K562 (cell line): ENCODE measurements around the gene SP6. TPM values are rescaled to one million over a fixed set of nuclear protein-coding genes. Genes with fewer than 3 reads are reported as not detected.

Source experiments
- ATAC-seq: fragments of 200-7000 bp; cut with Tn5 transposase; 3 replicates; pipeline ENCODE4 v1.9.1; 2020; ENCODE audit warnings: moderate library complexity
- BruUV-seq: library from RNA; stranded (reverse); fragments of 400-500 nt; replicated peaks from 2 replicates; lab custom pipeline; 2021; lab: Mats Ljungman, UMichigan
- CTCF ChIA-PET: fragments of 300-600 bp; formaldehyde crosslinking; extraction: SDS; loops from one replicate; lab custom pipeline; 2021; ENCODE audit warnings: low intra/inter-chr PET ratio; lab: Yijun Ruan, JAX
- POLR2A ChIA-PET: fragments of 300-600, 350-650 bp; sonication (Branson Sonifier 250); formaldehyde crosslinking; extraction: SDS; loops from one replicate; lab custom pipeline; 2021; ENCODE audit warnings: antibody characterized with exemption, inconsistent platforms; lab: Yijun Ruan, JAX
- DNase-seq, 4 experiments: peaks; one replicate each; pipeline versions ENCODE4 v3.0.0 to v3.0.0-alpha.2; 2011 to 2018; ENCODE audit warnings: low spot score in 3 of 4, mixed read lengths in 3 of 4; ENCODE audit errors: extremely low read depth in 1 of 4
- FAIRE-seq: peaks from 2 replicates; lab custom pipeline; 2011; peaks lifted over from hg19 to GRCh38; lab: Jason Lieb, UNC
- H2AFZ ChIP-seq: 2 replicates; pipeline ENCODE4 v1.6.0; 2011; ENCODE audit warnings: low read depth, low read length, control low read depth, inconsistent platforms
- H3K27ac ChIP-seq: fragments of 200-600 bp; 3 replicates; pipeline ENCODE4 v1.8.0; 2011; ENCODE audit warnings: low read depth, mild to moderate bottlenecking, control low read depth, inconsistent platforms, low read length, moderate library complexity, mixed read lengths; ENCODE audit errors: extremely low read depth
- H3K27me3 ChIP-seq, 2 experiments: fragments of 300-600 bp in 1 of 2; 2 replicates in 1 of 2; 3 replicates in 1 of 2; pipeline versions ENCODE4 v1.6.0 to v1.8.0; 2011; ENCODE audit warnings: inconsistent platforms in 2 of 2, low read length in 2 of 2, mild to moderate bottlenecking in 1 of 2, mixed read lengths in 1 of 2, moderate library complexity in 1 of 2; ENCODE audit not compliant: control insufficient read depth in 2 of 2, insufficient read depth in 2 of 2
- H3K36me3 ChIP-seq: fragments of 300-600 bp; 3 replicates; pipeline ENCODE4 v1.8.0; 2011; ENCODE audit warnings: mild to moderate bottlenecking, low read length, inconsistent platforms; ENCODE audit not compliant: control insufficient read depth, insufficient read depth
- H3K4me1 ChIP-seq, 2 experiments: fragments of 200-600 bp in 1 of 2; replicated peaks in 1 of 2; 2 replicates in 1 of 2; 3 replicates in 1 of 2; pipeline versions ENCODE4 v1.5.1 to v1.8.0; 2011; ENCODE audit warnings: inconsistent platforms in 2 of 2, low read length in 2 of 2, mild to moderate bottlenecking in 1 of 2, mixed read lengths in 1 of 2, moderate library complexity in 1 of 2; ENCODE audit not compliant: control insufficient read depth in 2 of 2, insufficient read depth in 2 of 2
- H3K4me2 ChIP-seq: 2 replicates; pipeline ENCODE4 v1.6.1; 2011; ENCODE audit warnings: low read length, control low read depth, inconsistent platforms, mixed read lengths; ENCODE audit not compliant: insufficient read depth
- H3K4me3 ChIP-seq: fragments of 200-600 bp; sonication (generic), shearing (Covaris generic); 2 replicates; pipeline ENCODE4 v1.5.1; 2016; ENCODE audit warnings: control low read depth, inconsistent platforms
- H3K79me2 ChIP-seq: fragments of 200-600 bp; 3 replicates; pipeline ENCODE4 v1.8.0; 2011; ENCODE audit warnings: low read length, inconsistent platforms; ENCODE audit not compliant: control insufficient read depth, insufficient read depth
- H3K9ac ChIP-seq, 2 experiments: 2 replicates each; pipeline versions ENCODE4 v1.6.0 to v1.6.1; 2011; ENCODE audit warnings: low read depth in 2 of 2, low read length in 2 of 2, control low read depth in 1 of 2, inconsistent platforms in 1 of 2, mild to moderate bottlenecking in 1 of 2, mixed read lengths in 1 of 2; ENCODE audit not compliant: insufficient read depth in 1 of 2
- H3K9me1 ChIP-seq: one replicate; pipeline ENCODE4 v1.6.0; 2011; ENCODE audit warnings: inconsistent platforms, mild to moderate bottlenecking, low read length, moderate library complexity; ENCODE audit not compliant: control insufficient read depth, insufficient read depth
- H3K9me3 ChIP-seq: replicated peaks from 2 replicates; pipeline ENCODE4 v1.5.1; 2011; ENCODE audit warnings: low read depth, low read length, inconsistent platforms; ENCODE audit not compliant: control insufficient read depth, insufficient read depth
- H4K20me1 ChIP-seq: replicated peaks from 2 replicates; pipeline ENCODE4 v1.6.1; 2011; ENCODE audit warnings: low read length, inconsistent platforms, mixed read lengths; ENCODE audit not compliant: control insufficient read depth, insufficient read depth
- ATF7 ChIP-seq: fragments of 450-650 bp; IDR thresholded peaks from 2 replicates; pipeline ENCODE4 v1.7.1; 2014; ENCODE audit warnings: mild to moderate bottlenecking, moderate library complexity
- CAMTA2 ChIP-seq: fragments of 250-450 bp; sonication (Bioruptor Pico); conservative IDR thresholded peaks from 2 replicates; pipeline ENCODE4 v1.5.1; 2022
- CHD2 ChIP-seq: IDR thresholded peaks from 2 replicates; pipeline ENCODE4 v1.6.1; 2011; ENCODE audit warnings: low read depth, low read length
- CXXC5 ChIP-seq: fragments of 250-450 bp; sonication (Bioruptor Pico); IDR thresholded peaks from 2 replicates; pipeline ENCODE4 v1.8.0; 2022; ENCODE audit warnings: inconsistent platforms, mild to moderate bottlenecking, moderate library complexity
- EGR1 ChIP-seq: fragments of 450-650 bp; conservative IDR thresholded peaks from 2 replicates; pipeline ENCODE4 v1.6.1; 2017; ENCODE audit warnings: mild to moderate bottlenecking
- KDM1A ChIP-seq, 2 experiments: fragments of 450-650 bp; IDR thresholded peaks; 2 replicates each; pipeline ENCODE4 v1.6.1; 2016; ENCODE audit warnings: mild to moderate bottlenecking in 2 of 2
- MTA3 ChIP-seq: fragments of 450-650 bp; formaldehyde crosslinking; IDR thresholded peaks from 2 replicates; pipeline ENCODE4 v1.6.1; 2017; ENCODE audit warnings: mild to moderate bottlenecking, borderline replicate concordance
- MYBL2 ChIP-seq, 2 experiments: fragments of 450-650 bp in 1 of 2; sonication (generic) in 1 of 2; formaldehyde crosslinking in 1 of 2; IDR thresholded peaks; 2 replicates each; pipeline versions ENCODE4 v1.6.1 to v1.8.1; 2017 to 2022; ENCODE audit warnings: borderline replicate concordance in 1 of 2, inconsistent platforms in 1 of 2, low read depth in 1 of 2, mild to moderate bottlenecking in 1 of 2, missing genetic modification reagents in 1 of 2, moderate library complexity in 1 of 2
- OTX1 ChIP-seq: fragments of 450-650 bp; formaldehyde crosslinking; IDR thresholded peaks from 2 replicates; pipeline ENCODE4 v1.4.0; 2022; ENCODE audit warnings: mild to moderate bottlenecking
- POLR2H ChIP-seq: IDR thresholded peaks from 2 replicates; pipeline ENCODE4 v1.6.1; 2016; ENCODE audit warnings: missing genetic modification characterization, low read depth, mild to moderate bottlenecking, control low read depth, missing compliant biosample characterization, moderate library complexity
- PTRF ChIP-seq: fragments of 450-650 bp; IDR thresholded peaks from 2 replicates; pipeline ENCODE4 v1.6.1; 2016; ENCODE audit warnings: mild to moderate bottlenecking, missing genetic modification characterization, missing compliant biosample characterization
- RBM17 ChIP-seq: fragments of 200-400 bp; formaldehyde crosslinking; IDR thresholded peaks from 2 replicates; pipeline ENCODE4 v1.6.1; 2017; ENCODE audit warnings: low read depth, mild to moderate bottlenecking, low read length, borderline replicate concordance
- SNRNP70 ChIP-seq: fragments of 200-400 bp; formaldehyde crosslinking; optimal IDR thresholded peaks from 2 replicates; pipeline ENCODE3; 2017; ENCODE audit warnings: low read depth, low read length
- TBL1XR1 ChIP-seq, 2 experiments: IDR thresholded peaks; 2 replicates each; pipeline ENCODE4 v1.6.1; 2012; ENCODE audit warnings: improper control_type of control experiment in 2 of 2, low read length in 2 of 2, mild to moderate bottlenecking in 1 of 2
- UBTF ChIP-seq, 2 experiments: IDR thresholded peaks; 2 replicates each; pipeline ENCODE4 v1.6.1; 2012; ENCODE audit warnings: improper control_type of control experiment in 2 of 2, low read depth in 2 of 2, low read length in 2 of 2, borderline replicate concordance in 1 of 2
- ZNF408 ChIP-seq: fragments of 250-450 bp; sonication (Bioruptor Pico); IDR thresholded peaks from 2 replicates; pipeline ENCODE4 v1.4.0; 2020; ENCODE audit warnings: low read depth, mild to moderate bottlenecking, moderate library complexity
- ZNF511 ChIP-seq: sonication (generic); formaldehyde crosslinking; IDR thresholded peaks from 2 replicates; pipeline ENCODE4 v1.8.0; 2022; ENCODE audit warnings: mild to moderate bottlenecking, missing genetic modification reagents
- ZNF695 ChIP-seq: fragments of 450-650 bp; formaldehyde crosslinking; IDR thresholded peaks from 2 replicates; pipeline ENCODE4 v1.4.0; 2020; ENCODE audit warnings: mild to moderate bottlenecking, moderate library complexity
- WGBS: fragments of 100-300 bp; shearing (Covaris generic); methylation state at CpG from one replicate; pipeline ENCODE4 v1.1.6; 2016; ENCODE audit warnings: low coverage, mixed read lengths; ENCODE audit not compliant: insufficient coverage; ENCODE audit errors: missing lambda C conversion rate; 5-methylcytosine and 5-hydroxymethylcytosine counted together
- in situ Hi-C: fragments of 300-500 bp; cut with MboI; formaldehyde crosslinking; loops from 4 replicates; pipeline ENCODE4 v1.15.0; 2018; ENCODE audit warnings: inconsistent platforms, mixed read lengths
- intact Hi-C: fragments of 100-400 bp; cut with micrococcal nuclease; formaldehyde crosslinking; loops from 2 replicates; pipeline ENCODE4 v1.14.2; 2022
- polyA plus RNA-seq, 8 experiments: library from polyadenylated mRNA; depleted of rRNA in 4 of 8; stranded (reverse) in 5 of 8; unstranded in 3 of 8; fragments of >200 nt; fragmentation: Nextera tagmentation in 2 of 8; fragmentation: Illumina TruSeq in 1 of 8; extraction: Ambion mirVana in 2 of 8; extraction: Trizol in 1 of 8; gene quantifications; 2 replicates each; pipeline versions ENCODE4 v1.2.1 to v1.2.3, GENCODE V29; 2011 to 2014; ENCODE audit warnings: inconsistent platforms in 1 of 8, missing spikeins in 1 of 8
- total RNA-seq, 7 experiments: library from RNA; depleted of rRNA in 6 of 7; stranded (reverse); fragments of >200 nt in 6 of 7; fragmentation: Illumina TruSeq in 2 of 7; extraction: Trizol in 2 of 7; gene quantifications; 2 replicates each; pipeline versions ENCODE4 v1.2.1 to v1.2.3, GENCODE V29; 2011 to 2021; ENCODE audit warnings: low replicate concordance in 1 of 7

SP6 gene
- total and polyA plus RNA-seq, 9 of the 15 experiments (the other 6 are each of a cell fraction or from before 2014, with no cell fraction given): 0.11 to 7.9 (median 2.2) TPM

- FAIRE-seq (no peak), DNase-seq (peak in 2 of 4 experiments; percentile 23 to 28), ATAC-seq (no peak)
- H3K27me3 ChIP-seq: no peaks in the 10 kb centered on the region
- peaks cover 9% of the 10 kb centered on the region for H3K79me2 ChIP-seq
- H3K27ac ChIP-seq: peak overlapping the region; percentile 76; the same call in 2 of the 3 replicates
- peak overlapping the region; percentile 97 for H3K4me2 ChIP-seq
- H3K4me3 ChIP-seq: peak overlapping the region; percentile 79
- POLR2A ChIA-PET: interaction anchor here (1.0 to 4.0 kb wide), 3 partner anchors 10 to 124 kb away, joined by 3 to 28 read pairs (median 4); partner anchors contain the start of genes LRRC46 and MRPL10
- in situ Hi-C loops: no loop called here
- H3K4me1 ChIP-seq: peaks cover 13 to 30% of the 10 kb centered on the region in 2 experiments
- H2AFZ ChIP-seq: peak overlapping the region; percentile 90
- intact Hi-C loops: no loop called here
- TF ChIP-seq CXXC5 (CRISPR knock-in tag) (no peak), OTX1 (CRISPR knock-in tag) (no peak), MTA3 (no peak), RBM17 (no peak), CHD2 (no peak), TBL1XR1 (IDR thresholded peaks at IDR 0.05; ENCODE audit: low read length in 2 of 2) (no peak), EGR1 (no peak), SNRNP70 (no peak), UBTF (IDR thresholded peaks at IDR 0.05; ENCODE audit: borderline replicate concordance in 1 of 2, low read depth in 2 of 2, low read length in 2 of 2) (no peak), ZNF408 (CRISPR knock-in tag) (no peak), MYBL2 (IDR thresholded peaks at IDR 0.05; ENCODE audit: low read depth) (no peak), MYBL2 (CRISPR knock-in tag; IDR thresholded peaks at IDR 0.05; ENCODE audit: borderline replicate concordance) (no peak), KDM1A (IDR thresholded peaks at IDR 0.05) (no peak), ATF7 (no peak), PTRF (tag) (no peak), POLR2H (tag) (no peak), CAMTA2 (CRISPR knock-in tag) (no peak), ZNF511 (CRISPR knock-in tag) (no peak), ZNF695 (no peak)
- peaks cover 51% of the 10 kb centered on the region; the same call in 2 of the 3 replicates for H3K36me3 ChIP-seq
- H3K9me1 ChIP-seq: no peaks in the 10 kb centered on the region
- H4K20me1 ChIP-seq: no peaks in the 10 kb centered on the region
- peak overlapping the region; percentile 77 to 90 for H3K9ac ChIP-seq
- CTCF ChIA-PET: no interaction called here
- no TSS peak for BruUV-seq
- no peaks in the 10 kb centered on the region for H3K9me3 ChIP-seq
- 10% methylated on average over 4 of the region's 4 CpGs for WGBS
Observed at GRCh38 chr17:47821031-47821423, 29.9 kb downstream of the SP6 start.
